Breast epithelium (tissue), 3 donors: Measurements from ENCODE around the gene PRKAB2. TPM values are rescaled to one million over a fixed set of nuclear protein-coding genes. Genes with fewer than 3 reads are reported as not detected.

ENCODE experiments used
- total RNA-seq, 3 donors: library from RNA; depleted of rRNA; stranded (reverse); fragments of >200 nt; gene quantifications; one replicate each; pipeline ENCODE4 v1.1.0, GENCODE V29; 2016

PRKAB2 gene
- total RNA-seq, 3 donors from 2014 or later: 14.1 to 16.8 (median 14.1) TPM

Other genes starting within 250 kb of the PRKAB2 start
- 10 to 100 TPM; 16.0 to 22.3 (median 19.8) TPM for gene NBPF12, start 234.1 kb downstream of the PRKAB2 start, total RNA-seq
- gene FMO5, start 52.9 kb upstream of the PRKAB2 start, total RNA-seq: 10 to 100 TPM in 2 of 3 donors, 1 to 10 TPM in 1; 7.8 to 32.6 (median 22.0) TPM
- gene CHD1L, start 70.2 kb upstream of the PRKAB2 start, total RNA-seq: 10 to 100 TPM; 16.2 to 27.9 (median 26.3) TPM